HG03066 (cell line): ENCODE results near the gene SCRN3.
"Not testable (repeated sequence)": the region's sequence is repeated elsewhere in the genome, so short reads cannot be mapped to it uniquely, and the experiment has no call there.

Experiments
- ATAC-seq: cut with Tn5 transposase; IDR thresholded peaks from one replicate; pipeline ENCODE4 v1.9.1; 2021; ENCODE audit warnings: low read depth; ENCODE audit not compliant: unreplicated experiment

The SCRN3 gene

DNA sequence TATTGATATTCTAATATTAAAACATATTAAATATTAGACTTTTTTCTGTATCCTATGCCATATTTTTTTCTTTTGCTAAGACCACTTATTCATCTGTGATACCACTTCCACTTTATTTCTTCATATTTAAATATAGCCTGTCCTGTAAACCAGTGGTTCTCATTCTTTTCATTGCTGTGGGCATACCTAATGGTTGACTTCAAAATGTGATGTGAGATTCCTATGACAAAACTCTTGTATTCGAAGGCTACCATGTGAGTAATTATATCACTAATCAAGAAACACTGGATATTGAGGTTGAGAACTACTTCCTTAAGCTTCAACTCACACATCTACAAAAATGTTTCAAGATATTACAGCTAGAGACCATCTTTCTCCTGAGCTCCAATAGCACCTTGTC, 3.6 kb downstream of the SCRN3 start:
- no peak for ATAC-seq

- ATAC-seq, result no peak
Measured at GRCh38 chr2:174400853-174401252, 5.3 kb downstream of the SCRN3 start.

DNA sequence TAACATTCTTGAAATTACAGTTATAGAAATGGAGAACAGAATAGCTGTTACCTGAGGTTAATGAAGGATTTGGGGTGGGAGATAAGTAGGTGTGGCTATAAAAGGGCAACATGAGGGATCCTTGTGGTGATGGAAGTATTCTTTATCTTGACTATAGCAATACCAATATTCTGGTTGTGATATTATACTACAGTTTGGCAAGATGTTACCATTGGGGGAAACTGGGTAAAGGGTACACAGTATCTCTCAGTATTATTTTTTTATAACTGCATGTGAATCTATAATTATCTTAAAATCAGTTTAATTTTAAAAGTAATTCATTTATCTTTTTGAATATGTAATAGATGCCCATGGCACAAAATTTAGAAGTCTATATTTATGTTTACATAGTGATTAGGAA, 8.1 kb downstream of the SCRN3 start:
- no peak for ATAC-seq

DNA sequence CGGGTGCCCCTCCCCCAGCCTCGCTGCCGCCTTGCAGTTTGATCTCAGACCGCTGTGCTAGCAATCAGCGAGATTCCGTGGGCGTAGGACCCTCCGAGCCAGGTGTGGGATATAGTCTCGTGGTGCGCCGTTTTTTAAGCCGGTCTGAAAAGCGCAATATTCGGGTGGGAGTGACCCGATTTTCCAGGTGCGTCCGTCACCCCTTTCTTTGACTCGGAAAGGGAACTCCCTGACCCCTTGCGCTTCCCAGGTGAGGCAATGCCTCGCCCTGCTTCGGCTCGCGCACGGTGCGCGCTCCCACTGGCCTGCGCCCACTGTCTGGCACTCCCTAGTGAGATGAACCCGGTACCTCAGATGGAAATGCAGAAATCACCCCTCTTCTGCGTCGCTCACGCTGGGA, 14.5 kb downstream of the SCRN3 start:
- ATAC-seq, result not testable (repeated sequence)

GRCh38 chr2:174412256-174412655, 16.7 kb downstream of the SCRN3 start:
- no peak for ATAC-seq

DNA sequence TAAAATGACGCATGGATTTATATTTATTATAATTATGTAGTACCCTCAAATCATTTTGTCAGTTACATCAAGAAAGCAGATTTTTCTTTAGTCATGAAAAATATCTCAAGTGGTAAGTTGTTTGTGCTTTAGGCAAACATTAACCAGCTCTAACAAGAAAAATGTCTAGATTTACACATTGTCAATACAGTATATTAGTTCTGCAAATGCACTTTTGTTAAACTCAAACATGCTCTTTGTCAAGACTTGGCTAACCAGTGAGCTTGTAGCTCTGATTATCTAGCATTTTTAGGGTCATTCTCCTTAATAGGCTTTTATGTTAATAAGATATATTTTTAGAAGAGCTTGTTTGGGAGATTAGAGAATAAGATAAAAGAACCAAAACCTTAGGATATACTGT, 32.7 kb downstream of the SCRN3 start:
- ATAC-seq, result no peak

GRCh38 chr2:174430066-174430465, 34.5 kb downstream of the SCRN3 start:
- ATAC-seq, result no peak

DNA sequence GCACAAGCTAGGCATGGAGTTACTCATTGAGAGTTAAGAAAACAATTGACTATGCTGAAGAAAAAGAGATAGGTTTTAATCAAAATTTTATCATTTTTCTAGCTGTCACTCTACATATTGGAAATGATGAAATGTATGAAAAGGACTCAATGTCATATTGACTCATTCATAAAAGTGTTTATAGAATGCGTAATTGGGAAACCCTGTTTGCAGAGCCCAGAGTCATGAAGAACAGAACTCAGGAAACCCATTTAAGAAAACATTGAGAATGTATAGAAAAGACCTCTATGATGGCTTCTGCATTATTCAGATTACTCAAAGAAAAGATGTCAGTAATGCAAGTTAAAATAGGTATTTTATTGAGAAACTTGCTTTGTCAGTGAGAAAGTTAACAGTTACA, 36.4 kb downstream of the SCRN3 start:
- ATAC-seq, result no peak

DNA sequence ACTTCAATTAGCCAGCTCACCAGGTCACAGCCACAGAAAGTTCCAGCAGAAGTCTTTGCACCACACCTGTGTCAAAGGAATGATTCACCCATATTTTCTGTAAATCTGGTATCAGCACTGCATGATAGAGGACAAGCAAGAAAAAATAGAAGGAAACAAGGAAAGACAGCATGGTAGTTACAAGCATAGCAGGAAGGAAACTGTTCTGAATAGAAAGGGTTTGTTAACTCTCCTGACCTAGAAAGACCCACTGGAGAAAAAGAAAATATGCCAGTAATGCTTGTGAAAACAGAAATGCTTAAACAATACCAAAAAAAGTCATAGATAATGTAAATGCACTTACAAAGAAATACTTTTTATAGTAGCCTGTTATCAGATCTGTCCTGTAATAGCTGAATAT, 40.8 kb downstream of the SCRN3 start:
- ATAC-seq, result no peak

GRCh38 chr2:174438146-174438886, 42.8 kb downstream of the SCRN3 start:
- ATAC-seq, result no peak

DNA sequence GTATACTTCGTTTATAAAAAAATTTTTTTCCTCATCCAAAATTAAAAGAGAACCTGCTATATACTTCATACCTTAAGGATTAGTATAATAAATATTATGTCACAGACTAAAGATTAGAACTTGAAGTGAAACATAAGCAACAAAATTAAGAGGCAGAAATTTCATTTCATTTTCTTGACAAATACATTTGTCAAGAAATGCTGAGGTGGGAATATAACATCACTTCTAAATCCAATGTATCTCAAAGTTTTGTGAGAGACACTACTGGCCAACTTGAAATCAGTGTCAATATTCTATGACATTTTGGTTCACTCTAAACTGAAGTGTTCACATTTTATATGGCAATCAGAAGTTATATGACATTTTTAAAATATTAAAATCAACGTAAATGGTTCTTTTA, 43.8 kb downstream of the SCRN3 start:
- ATAC-seq, result no peak

DNA sequence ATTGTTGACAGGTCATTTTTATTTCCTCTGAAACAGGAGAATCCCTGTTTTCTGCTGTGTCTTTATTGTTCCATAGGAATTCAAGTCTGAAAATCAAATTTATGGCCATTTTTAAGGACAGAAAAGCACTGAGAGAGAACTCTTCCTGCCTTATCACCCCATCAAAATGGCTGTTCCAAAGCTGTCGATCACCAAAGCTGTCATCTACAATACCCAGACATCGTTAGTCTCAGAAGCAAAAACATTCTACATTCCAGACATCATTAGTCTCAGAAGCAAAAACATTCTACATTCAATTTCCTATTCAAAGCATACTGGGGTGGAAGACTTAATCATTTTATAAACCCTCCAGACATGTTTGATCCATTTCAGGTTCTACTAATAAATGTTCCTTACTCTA, 44.4 kb downstream of the SCRN3 start:
- no peak for ATAC-seq

DNA sequence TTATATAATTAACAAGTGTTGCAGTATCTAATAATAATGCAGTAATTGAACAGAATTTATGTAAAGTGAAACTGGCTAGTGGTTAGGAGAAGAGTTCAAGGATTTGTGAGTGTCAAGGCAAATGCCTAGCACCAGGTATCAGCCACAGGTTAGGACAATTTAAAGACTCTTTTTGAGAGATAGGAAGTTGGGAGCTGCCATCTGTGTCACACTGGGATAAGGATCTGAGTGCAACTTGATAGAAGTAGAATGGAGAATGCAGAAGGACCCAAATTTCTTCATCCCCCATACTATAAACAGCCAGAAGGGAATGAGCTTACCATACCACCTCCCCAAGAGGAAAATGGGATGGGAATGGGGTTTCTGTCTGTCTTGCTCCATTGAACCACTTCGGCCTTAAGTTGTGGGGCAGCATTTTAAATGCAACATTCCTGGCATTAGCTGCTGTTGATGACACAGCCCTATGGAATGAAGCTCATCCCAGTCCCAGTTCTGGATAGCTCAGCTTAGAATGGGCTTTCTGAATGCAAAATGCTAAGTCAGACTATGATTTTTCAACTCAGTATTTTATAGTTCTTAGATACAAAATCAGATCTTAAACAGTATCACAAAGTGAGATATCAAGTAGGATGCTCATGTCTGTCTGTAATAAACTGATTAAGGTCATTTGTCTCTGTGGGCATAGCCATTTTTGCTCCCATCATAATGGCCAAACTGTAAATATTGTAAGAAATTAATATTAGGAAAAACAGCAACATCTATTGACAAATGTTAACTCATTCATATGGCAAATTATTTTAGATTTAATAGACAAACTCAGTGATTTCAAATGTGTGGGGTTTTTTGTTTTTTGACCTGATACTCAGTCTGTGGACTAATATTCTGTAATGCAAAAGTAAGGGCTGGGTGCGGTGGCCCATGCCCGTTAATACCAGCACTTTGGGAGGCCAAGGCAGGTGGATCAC, 47.3 kb downstream of the SCRN3 start:
- ATAC-seq, result no peak

DNA sequence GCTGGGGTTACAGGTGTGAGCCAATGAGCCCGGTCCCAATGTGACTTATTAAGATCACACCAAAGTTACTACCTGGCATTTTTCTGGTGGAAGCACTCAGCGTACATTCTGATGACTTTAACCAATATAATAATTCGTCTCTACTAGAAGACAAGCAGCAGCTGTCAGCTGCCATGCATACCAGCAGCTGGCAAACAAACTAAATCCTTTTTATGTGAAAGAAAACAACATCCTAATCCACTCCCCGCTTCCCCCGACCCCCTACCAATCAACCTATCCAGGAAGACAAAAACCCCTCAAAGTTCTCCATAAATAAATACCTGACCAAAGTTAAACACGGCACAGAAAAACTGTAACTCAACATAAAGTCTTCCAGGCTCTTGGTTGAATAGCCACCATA, 49.2 kb downstream of the SCRN3 start:
- no peak for ATAC-seq

- ATAC-seq, result no peak
Measured at GRCh38 chr2:174445248-174445647, 49.7 kb downstream of the SCRN3 start.

GRCh38 chr2:174446531-174446930, 51.0 kb downstream of the SCRN3 start:
- ATAC-seq, result no peak

DNA sequence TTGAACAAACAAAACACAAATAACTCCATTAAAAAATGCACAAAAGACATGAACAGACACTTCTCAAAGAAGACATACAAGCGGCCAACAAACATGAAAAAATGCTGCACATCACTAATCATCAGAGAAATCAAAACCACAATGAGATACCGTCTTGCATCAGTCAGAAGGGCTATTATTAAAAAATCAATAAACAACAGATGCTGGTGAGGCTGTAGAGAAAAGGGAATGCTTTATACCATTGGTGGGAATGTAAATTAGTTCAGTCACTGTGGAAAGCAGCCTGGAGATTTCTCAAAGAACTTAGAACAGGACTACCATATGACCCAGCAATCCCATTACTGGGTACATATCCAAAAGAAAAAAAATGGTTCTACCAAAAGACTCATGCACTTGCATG, 53.5 kb downstream of the SCRN3 start:
- no peak for ATAC-seq

GRCh38 chr2:174450021-174450816, 54.7 kb downstream of the SCRN3 start:
- no peak for ATAC-seq

- ATAC-seq, result no peak
Measured at GRCh38 chr2:174454566-174454965, 59.0 kb downstream of the SCRN3 start.

DNA sequence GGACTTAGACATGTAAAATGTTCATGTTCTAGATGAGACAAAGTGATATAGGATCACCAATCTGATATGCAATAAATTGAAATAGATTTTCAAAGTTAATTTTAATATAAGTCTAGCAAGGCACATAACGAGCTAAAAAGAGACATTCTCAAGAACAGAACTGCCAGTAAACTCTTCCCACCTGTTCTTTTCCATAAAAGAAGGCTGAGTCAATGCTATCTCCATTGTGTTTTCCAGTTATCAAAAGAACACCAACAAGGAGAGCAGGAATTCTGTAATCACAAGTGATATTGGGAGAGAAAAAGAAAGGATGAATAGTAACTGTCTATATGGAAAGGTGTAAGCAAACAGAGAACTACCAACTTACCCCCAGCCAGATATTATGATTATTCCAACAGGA, 65.7 kb downstream of the SCRN3 start:
- ATAC-seq, result no peak

GRCh38 chr2:174465327-174465726, 69.8 kb downstream of the SCRN3 start:
- no peak for ATAC-seq
